Activated CD4-positive, CD25-positive, alpha-beta regulatory T cell treated with anti-CD3 and anti-CD28 coated beads, Interleukin-2, amount 50 U/mL, for 16 hours (primary cell): ENCODE data around the gene GPRC5B.

Experiments used
- DNase-seq: peaks from one replicate; pipeline ENCODE4 v3.0.0-alpha.2; 2020; ENCODE audit warnings: low read depth, low spot score

Gene GPRC5B

GRCh38 chr16:19884611-19885450 is at the start of gene GPRC5B:
GPRC5B (minus strand) TSS chr16:19884848; CDS start chr16:19872845, 12,003 bp downstream.
- DNase-seq = no peak

- no peak for DNase-seq
These were observed 49.1 kb upstream of the GPRC5B start for GRCh38 chr16:19933740-19934139.

GRCh38 chr16:19929062-19929511 is 44.4 kb upstream of the GPRC5B start:
- no peak for DNase-seq

- no peak for DNase-seq
These were observed 43.8 kb upstream of the GPRC5B start for GRCh38 chr16:19928432-19928831.

- no peak for DNase-seq
These were observed 42.1 kb upstream of the GPRC5B start for GRCh38 chr16:19926449-19927390.

GRCh38 chr16:19923396-19923795 is 38.7 kb upstream of the GPRC5B start:
- no peak for DNase-seq

GRCh38 chr16:19919142-19919541 is 34.5 kb upstream of the GPRC5B start:
- DNase-seq = no peak

- DNase-seq = no peak
These were observed 31.4 kb upstream of the GPRC5B start for GRCh38 chr16:19916064-19916463.

GRCh38 chr16:19914877-19915276 is 30.2 kb upstream of the GPRC5B start:
- no peak for DNase-seq

GRCh38 chr16:19913340-19913645 is 28.6 kb upstream of the GPRC5B start:
- no peak for DNase-seq

- no peak for DNase-seq
These were observed 28.0 kb upstream of the GPRC5B start for GRCh38 chr16:19912455-19913339.

GRCh38 chr16:19911747-19912454 is 27.3 kb upstream of the GPRC5B start:
- DNase-seq = no peak

GRCh38 chr16:19911204-19911603 is 26.6 kb upstream of the GPRC5B start:
- DNase-seq = no peak

GRCh38 chr16:19909750-19910322 is 25.2 kb upstream of the GPRC5B start:
- no peak for DNase-seq

- no peak for DNase-seq
These were observed 24.3 kb upstream of the GPRC5B start for GRCh38 chr16:19908921-19909320.

GRCh38 chr16:19907161-19907992 is 22.7 kb upstream of the GPRC5B start:
- DNase-seq = peak; percentile 44

GRCh38 chr16:19901164-19901563 is 16.5 kb upstream of the GPRC5B start:
- no peak for DNase-seq

- no peak for DNase-seq
These were observed 14.9 kb upstream of the GPRC5B start for GRCh38 chr16:19899605-19899955.

GRCh38 chr16:19898924-19899604 is 14.4 kb upstream of the GPRC5B start:
- no peak for DNase-seq
